HG03565 (cell line): ENCODE data around the gene DUSP9.
"Not testable (repeated sequence)": the region's sequence is repeated elsewhere in the genome, so short reads cannot be mapped to it uniquely, and the experiment has no call there.

Source experiments
- ATAC-seq: cut with Tn5 transposase; IDR thresholded peaks from one replicate; pipeline ENCODE4 v1.9.1; 2021; ENCODE audit warnings: mild to moderate bottlenecking, moderate library complexity; ENCODE audit not compliant: unreplicated experiment

Gene DUSP9, protein sequence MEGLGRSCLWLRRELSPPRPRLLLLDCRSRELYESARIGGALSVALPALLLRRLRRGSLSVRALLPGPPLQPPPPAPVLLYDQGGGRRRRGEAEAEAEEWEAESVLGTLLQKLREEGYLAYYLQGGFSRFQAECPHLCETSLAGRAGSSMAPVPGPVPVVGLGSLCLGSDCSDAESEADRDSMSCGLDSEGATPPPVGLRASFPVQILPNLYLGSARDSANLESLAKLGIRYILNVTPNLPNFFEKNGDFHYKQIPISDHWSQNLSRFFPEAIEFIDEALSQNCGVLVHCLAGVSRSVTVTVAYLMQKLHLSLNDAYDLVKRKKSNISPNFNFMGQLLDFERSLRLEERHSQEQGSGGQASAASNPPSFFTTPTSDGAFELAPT

DNA sequence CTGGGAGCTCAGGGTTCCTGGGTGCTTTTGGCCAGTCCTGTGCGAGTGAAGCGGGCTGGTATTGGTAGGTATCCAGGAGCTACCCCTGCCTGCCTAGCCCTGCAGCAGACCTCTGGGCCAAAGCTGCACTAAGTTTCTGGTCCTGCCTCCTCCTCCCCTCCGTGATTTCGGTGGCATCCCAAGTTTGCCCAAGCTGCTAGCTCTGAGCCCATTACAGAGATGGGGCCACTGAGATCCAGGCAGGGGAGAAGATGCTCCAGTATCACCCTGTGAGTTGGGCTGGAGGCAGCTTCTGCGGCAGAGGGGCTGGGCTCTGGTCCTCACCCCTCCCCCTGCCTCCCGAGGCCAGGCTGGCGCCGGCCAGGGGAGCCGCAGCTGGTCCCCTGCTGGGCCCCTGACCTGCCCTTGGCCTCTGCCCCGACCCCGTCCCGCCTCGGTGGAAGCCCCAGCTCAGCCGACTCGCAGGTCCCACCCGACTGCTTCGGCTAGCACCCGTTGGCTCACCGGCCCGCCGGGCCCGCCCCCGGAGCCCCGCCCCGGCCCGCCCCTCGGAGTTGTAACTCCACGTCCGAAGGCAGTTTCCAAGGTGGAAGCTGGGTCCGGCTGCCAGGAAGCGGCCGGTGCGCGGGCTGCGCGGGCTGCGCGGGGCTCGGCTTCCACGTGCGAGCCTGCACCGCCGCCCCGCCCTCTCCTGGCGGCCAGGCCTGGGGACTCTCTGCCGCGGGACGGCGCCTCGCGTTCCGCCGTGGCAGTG, at the start of gene DUSP9:
TSS of gene DUSP9 (plus strand) at position 584 of the 754 bp plus-strand sequence. CDS start 751 bp downstream, outside the sequence.
- ATAC-seq = no peak

- ATAC-seq = peak; percentile 37
Measured at GRCh38 chrX:153598541-153599191, 48.3 kb upstream of the DUSP9 start, which contains the start of gene CCNQ. CCNQ (minus strand) TSS chrX:153599139; CDS start chrX:153599073, 66 bp downstream.

DNA sequence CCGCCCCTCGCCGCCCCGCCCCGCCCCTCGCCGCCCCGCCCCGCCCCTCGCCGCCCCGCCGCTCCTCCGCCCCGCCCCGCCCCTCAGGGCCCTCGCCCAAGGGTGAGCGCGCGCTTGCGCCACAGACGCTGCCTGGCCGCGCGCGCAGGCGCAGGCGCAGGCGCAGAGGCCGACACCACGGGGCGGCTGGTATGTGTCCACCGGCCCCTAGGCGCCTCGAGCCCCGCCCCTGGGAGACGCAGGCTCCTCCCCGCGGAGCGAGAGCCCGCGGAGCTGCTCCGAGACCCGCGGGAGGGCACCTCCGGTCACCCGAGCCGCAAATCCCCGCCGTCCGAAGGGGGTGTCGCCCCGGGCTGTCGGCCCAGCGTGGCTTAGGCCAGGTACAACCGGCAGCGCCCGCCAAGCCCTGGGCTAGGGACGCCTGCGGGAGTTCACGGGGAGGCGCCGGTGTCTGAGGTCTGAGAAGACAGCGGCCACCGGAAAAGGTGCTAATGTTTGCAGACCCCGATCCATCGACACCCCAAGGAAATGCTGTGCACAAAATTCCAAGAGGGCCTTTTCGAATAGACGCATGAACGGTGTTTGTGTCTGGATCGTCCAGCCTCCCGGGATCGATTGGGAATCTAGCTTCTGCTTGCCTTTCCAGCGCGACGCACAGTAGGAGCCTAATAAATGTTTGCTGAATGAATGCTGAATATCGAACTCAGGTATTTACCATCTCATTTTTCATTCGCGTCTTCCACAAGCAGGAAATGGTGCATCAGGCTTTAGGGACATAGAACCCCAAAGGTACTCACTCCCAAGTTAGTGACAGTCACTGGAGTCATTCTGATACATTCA, 47.6 kb upstream of the DUSP9 start:
- ATAC-seq = peak; percentile 89

GRCh38 chrX:153600032-153600373, 47.0 kb upstream of the DUSP9 start:
- ATAC-seq = no peak

DNA sequence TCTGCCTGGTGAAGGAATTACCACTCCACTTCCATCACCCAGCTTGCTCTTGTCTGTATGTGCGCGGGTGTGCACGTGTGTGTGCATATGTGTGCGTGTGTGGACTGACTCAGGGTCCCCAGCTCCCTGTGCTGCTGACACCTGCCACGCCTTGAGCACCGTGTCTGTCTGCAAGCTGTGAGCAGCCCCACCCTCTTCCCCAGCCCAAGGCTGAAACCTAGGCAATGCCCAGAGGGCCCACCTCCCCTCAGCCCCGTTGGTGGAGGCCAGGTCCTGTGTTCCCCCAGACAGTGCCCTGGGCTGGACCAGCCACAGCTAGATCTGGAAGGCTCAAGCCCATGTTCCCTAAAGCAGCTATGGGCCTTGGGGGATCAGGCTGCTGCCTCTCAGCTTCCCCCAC, 46.1 kb upstream of the DUSP9 start:
- no peak for ATAC-seq

GRCh38 chrX:153601511-153602110, 45.4 kb upstream of the DUSP9 start:
- ATAC-seq = no peak

DNA sequence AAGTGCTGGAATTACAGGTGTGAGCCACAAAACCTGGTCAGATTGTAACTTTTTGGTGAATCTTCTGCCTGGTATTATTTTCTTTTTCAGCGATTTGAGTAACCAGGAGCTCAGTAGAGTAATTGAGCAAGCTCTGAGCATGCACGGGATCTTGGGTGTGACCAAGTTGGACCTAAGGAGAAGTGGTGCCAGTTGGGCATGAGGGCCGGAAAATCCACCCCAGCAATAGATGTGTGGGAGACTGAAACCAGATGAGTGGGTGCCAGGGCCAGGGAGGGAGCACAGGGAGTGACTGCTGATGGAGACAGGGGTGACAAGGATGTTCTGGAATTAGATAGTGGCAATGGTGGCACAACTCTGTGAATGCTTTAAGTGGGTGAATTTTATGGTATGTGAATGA, 44.4 kb upstream of the DUSP9 start:
- no peak for ATAC-seq

DNA sequence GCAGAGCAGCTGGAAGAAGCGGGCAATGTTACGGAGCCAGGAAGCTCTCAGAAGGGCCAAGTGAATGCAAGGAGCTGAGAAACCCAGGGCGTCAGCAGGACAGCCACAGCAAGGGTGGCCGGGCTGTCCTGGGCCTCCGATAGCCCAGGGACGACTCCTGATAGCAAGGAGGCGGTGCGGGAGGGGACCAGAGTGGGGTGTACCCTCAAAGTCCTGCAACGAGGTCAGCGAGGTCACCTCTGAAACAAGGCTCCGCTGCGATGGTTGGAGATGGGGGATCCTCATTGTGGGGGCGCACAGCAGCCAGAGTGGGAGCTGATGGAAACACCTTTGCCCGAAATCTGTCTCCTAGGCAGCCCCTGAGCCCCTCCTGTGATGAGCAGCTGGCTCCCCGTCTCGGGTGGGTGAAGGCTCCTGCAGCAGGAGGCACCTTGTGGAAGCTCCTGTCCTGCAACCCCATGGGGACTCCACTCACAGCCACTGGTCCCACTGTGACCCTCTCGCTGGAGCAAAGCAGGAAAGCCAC, 43.8 kb upstream of the DUSP9 start:
- no peak for ATAC-seq

DNA sequence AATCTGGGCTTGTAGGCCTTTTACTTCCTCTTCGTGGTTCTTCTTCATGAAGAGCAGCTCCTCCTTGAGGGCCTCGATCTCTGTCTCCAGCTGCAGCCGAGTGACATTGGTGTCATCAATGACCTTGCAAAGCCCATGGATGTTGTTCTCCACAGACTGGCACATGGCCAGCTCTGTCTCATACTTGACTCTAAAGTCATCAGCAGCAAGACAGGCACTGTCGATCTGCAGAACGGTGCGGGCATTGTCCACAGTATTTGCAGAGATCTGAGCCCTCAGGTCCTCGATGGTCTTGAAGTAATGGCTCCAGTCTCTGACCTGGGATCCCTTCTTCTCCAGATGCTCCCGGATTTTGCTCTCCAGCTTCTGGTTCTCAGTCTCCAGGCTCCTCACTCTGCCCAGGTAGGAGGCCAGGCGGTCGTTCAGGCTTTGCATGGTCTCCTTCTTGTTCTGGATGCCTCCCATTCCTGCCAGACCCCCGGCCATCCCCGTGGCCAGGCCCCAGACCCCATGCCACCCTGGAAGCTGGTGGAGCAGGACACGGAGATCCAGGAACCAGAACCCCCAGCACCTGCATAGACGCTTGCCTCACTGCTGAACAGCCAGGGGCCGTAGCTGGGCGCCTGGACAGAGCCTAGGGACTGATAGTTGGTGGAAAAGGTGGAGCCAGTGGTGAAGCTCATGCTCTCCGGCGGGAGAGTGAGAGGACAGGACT, 42.2 kb upstream of the DUSP9 start:
- not testable (repeated sequence) for ATAC-seq

GRCh38 chrX:153606503-153606902, 40.5 kb upstream of the DUSP9 start:
- ATAC-seq = no peak

GRCh38 chrX:153608376-153608775, 38.6 kb upstream of the DUSP9 start:
- no peak for ATAC-seq

DNA sequence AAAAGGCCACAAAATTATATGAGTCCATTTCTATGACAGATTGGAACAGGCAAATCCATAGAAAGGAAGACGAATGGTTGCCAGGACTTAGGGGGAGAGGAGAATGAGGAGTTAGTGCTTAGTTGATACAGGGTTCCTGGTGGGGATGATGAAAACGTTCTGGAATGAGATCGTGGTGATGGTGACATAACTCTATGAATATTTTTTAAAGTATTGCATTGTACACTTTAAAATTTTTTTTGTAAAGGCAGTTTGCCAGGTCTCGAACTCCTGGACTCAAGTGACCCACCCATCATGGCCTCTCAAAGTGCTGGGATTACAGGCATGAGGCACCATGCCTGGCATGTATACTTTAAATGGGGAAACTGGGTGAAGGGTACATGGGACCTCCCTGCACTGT, 38.2 kb upstream of the DUSP9 start:
- no peak for ATAC-seq

GRCh38 chrX:153609917-153610835, 36.8 kb upstream of the DUSP9 start:
- no peak for ATAC-seq

DNA sequence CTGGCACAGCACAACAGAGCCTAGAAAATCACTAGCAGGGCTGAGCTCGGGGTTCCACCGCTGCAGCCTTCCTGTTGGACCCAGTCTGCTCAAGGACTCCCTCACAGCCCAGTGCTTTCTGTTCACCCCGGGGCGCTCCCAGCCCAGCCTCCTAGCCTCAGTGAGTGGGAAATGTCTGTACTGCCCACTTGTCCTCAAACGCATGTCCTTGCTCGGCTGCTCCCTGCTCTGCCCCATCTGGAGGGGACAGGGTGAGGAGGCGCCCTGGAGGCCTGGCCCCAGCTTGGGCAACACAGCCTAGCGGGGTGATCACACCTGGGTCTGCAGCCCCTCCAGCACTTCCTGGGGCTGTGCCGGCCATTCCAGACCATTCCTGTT, 36.2 kb upstream of the DUSP9 start:
- no peak for ATAC-seq

DNA sequence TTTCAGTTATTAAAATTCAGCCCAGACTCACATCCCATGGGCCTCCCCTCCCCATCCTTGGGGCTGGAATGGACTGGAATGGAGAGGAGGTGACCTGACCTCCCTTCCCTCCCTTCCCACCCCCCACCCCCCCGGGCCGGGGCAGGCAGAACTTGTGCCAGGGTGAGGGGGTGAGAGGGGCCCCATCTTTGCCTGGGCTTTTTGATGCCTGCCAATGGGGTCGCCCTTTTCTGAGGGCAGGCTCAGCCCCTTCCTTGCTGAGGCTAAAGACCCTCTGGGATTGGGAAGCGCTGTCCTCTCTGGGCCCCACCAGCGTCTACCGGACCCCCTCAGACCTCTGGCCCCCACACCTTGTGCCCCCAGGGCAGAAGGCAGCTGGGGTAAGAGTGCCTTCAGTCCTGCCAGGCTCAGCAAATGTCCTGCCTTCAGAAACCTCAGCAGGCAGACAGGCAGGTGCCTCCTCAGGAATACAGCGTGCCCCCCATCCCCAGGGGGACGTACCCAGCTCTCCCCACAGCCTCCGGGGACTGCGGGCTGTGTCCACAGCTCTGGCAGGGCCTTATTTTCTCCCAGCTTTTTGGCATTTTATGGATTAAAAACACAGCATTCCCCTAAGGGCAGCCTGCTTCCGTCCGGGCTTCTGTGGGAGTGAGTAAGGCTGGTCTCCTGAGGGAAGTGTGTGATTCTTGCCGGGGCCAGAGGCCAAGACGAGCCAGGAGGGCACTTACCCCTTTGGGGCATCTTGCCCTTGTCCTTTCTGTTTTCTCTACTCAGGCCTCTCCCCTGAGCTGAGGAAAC, 35.5 kb upstream of the DUSP9 start:
- ATAC-seq = no peak

- ATAC-seq = no peak
Measured at GRCh38 chrX:153612413-153612812, 34.6 kb upstream of the DUSP9 start.

GRCh38 chrX:153614818-153615217, 32.2 kb upstream of the DUSP9 start:
- no peak for ATAC-seq

- no peak for ATAC-seq
Measured at GRCh38 chrX:153620576-153620975, 26.4 kb upstream of the DUSP9 start.
